HG03064 (cell line): ENCODE results near the gene CENPA.
A peak's percentile ranks its signal among the peaks of the same experiment; 100 is the strongest.
"Not testable (repeated sequence)": the region's sequence is repeated elsewhere in the genome, so short reads cannot be mapped to it uniquely, and the experiment has no call there.

Experiments
- ATAC-seq: cut with Tn5 transposase; IDR thresholded peaks from one replicate; pipeline ENCODE4 v1.9.1; 2021; ENCODE audit warnings: low read depth; ENCODE audit not compliant: unreplicated experiment

CENPA gene

DNA sequence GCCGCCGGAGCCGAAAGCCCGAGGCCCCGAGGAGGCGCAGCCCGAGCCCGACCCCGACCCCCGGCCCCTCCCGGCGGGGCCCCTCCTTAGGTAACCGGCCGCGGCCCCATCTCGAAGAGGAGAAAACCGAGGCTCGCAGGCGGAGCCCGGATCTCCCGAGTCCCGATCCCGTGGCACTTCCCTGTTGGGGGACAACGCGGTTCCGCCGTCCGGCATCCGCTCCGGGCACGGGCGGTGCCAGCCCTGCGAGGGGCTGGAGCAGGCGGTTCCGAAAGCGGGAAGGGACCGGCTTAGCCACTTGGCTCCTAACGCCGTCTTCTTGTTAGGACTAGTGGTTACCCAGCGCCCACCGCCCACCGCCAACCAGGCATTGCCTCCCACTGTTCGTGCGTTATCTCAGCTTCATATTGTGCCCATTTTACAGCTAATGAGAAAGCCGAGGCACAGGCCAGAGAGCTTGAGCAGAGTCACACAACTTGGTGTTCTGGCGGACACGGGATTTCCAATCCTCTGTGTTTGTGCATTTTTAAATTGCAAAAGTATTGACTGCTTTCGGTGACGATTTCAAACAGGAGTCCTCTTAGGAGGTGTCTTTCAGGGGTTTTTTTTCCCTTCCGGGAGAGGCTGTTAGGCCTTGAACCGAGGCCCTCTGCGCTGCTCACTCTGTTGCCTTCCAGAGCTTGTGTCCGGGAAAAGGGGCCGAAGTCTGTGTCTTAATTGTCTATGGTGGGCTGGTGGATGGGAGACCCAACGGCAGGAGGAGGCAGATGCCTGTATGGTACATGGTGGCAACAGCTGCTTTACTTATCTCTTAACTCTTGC is 562 bp downstream of the CENPA start:
- ATAC-seq: peak; percentile 10

DNA sequence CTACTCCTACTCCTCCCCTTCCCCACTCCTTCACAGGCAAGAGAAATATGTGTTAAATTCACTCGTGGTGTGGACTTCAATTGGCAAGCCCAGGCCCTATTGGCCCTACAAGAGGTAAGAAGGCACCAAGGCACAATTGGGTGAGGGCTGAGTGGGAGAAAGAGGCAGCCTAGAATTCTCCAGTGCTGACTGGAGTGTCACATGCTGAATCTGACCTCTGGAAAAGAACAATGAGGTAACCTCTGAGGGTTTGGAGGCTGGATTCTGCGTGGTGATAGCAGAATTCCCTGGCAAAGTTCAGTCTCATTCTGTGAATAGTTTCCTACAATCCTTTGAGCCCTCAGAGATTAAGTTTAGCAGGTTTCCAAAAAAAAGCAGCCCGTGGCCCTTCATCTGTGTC is 6.9 kb downstream of the CENPA start:
- no peak for ATAC-seq

DNA sequence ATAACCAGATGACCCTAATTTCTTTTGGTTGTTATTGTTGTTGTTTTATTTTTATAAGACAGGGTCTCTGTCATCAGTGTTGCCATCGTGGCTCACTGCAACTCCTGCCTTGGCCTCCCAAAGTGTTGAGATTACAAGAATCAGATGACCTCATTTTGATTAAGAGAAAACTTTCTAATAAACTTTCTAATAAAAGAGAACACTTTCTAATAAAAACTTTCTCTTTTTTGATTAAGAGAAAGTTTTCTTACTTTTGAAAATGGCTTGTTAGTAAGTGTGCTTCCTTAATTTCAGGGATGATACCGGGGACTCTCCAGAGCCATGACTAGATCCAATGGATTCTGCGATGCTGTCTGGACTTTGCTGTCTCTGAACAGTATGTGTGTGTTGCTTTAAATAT is 7.7 kb downstream of the CENPA start:
- no peak for ATAC-seq

DNA sequence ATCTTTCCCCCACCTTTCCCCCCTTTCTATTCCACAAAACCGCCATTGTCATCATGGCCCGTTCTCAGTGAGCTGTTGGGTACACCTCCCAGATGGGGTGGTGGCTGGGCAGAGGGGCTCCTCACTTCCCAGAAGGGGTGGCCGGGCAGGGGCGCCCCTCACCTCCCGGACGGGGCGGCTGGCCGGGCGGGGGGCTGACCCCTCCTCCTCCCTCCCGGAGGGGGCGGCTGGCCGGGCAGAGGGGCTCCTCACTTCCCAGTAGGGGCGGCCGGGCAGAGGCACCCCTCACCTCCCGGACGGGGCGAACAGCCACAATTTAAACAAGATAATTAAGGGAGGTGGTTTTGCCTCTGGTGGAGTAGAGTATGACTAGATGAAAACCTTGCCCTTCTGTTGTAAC is 9.3 kb downstream of the CENPA start:
- not testable (repeated sequence) for ATAC-seq

DNA sequence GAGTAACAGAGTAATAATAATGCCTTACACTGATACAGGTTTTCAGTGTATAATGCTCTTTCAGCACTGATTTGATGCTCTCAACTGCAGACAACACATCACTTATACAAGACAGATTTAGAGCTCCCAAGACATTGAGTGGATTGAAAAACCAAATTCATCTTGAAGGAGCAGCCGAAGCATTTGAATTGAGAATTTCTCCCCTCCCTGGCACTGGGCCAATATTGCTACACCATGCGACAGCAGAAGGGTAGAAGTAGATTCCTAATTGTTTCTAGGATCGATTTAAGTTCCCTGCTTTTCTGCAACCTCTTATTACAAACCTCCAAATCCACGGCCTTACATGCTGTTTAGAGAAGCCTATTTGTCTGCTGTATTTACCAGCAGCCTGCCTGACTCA is 15.5 kb downstream of the CENPA start:
- ATAC-seq: no peak

DNA sequence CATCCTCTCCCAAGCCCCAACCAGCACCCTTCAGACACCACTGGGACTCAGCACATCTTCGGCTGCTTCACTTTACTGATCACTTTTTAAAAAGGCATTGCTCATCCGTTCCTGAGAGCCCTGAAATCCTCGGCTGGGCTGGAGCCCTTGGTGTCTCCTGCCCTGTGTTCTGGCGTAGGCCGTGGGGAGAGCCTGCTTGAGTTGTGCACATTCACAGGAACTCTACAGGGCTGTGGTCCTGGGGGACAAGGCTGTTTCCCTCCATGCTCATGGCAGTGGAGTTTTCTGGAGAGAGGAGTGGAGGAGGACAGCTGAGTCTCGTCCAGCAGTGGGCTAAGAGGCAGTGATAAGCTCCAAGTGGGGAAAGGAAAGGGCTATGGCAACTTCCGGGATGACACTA is 15.9 kb downstream of the CENPA start:
- no peak for ATAC-seq

DNA sequence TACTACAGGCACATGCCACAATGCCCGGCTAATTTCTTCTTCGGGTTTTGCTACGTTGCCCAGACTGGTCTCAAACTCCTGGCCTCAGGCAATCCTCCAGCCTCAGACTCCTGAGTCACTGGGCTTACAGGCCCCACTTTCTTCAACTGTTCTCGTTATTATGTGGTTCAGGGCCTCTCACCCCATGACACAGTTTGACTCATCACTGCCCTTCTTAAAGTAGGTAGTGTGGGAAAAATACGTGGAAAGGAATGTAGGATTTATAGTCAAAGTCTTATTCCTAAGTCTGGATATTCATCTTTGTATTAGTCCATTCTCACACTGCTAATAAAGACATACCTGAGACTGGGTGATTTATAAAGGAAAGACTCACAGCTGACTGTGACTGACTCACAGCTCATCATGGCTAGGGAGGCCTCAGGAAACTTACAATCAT is 19.4 kb downstream of the CENPA start:
- no peak for ATAC-seq

DNA sequence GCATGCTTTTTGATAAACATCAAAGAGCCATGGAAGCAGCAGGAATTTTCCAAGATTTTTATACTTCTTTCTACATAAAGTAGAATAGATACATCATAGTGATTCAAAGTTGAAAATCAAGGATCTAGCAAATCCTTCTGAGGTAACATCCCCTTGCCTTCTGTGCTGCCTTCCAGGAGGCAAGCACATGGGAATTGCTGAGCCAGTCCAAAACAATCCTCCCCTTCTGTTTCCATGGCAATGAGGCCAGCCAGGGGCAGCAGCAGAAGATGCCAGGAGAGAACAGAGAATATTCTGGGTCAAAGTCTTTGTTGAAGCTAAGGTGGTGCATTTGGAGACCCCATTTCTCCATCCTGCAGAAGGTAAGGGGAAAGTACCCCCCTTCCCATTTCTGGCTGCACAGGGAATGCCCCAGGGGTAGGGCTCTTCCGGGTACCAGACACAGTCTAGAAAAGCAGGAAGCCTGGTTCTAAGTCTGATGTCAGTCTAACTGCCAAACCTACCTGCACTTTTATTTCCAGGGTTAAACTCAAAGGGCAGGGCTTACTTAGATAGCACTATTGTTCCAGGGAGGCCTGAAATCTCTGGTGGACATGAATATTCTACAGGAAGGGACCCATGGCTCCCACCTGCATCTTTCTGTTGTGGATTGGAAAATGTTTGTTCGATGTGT is 22.1 kb downstream of the CENPA start:
- no peak for ATAC-seq

DNA sequence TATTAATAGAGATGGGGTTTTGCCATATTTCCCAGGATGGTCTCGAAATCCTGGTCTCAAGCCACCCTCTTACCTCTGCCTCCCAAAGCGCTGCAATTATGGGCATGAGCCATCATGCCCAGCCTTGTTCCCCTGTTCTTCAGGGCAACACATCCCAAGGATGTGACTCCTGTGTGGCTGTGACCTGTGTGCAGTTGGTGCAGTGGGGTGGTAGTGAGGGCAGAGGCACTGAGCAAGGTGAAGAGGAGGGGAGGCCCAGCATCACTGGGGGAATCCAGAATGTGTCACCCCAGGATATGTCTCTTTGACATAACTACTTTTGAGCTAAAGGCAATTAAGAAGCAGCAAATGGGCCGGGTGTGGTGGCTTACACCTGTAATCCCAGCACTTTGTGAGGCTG is 23.4 kb downstream of the CENPA start:
- ATAC-seq: no peak

DNA sequence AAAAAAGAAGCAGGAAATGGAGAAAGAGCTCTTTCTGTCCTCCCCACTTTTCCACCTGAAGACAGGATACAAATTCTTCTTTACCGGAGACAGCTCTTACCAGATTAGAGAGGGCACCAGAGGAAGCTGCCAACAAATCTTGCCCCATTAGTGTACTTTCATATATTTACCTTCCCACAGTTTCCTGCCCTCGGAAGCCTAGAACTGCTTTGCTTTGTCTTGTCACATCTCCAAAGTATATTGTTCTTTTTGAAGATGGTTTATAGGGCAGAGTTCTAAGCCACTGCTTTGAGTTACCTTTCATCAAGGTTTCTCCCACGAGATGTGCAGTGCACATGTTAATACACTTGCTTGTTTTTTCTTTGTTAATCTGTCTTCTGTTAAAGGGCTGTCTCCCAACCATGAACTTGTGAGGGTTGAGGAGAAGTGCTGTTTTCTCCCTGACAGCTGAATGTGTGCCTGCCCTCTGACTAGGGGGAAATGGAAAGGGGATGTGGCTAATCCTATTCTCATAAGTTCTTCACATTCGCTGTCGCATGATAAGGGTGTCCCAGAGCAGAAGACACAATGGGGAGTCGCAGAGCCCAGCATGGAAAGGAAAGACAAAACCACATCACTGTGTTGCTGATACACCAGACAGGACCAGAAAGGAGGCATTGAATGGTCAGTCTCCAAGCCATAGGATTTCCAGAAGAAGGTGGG is 24.2 kb downstream of the CENPA start:
- ATAC-seq: no peak

DNA sequence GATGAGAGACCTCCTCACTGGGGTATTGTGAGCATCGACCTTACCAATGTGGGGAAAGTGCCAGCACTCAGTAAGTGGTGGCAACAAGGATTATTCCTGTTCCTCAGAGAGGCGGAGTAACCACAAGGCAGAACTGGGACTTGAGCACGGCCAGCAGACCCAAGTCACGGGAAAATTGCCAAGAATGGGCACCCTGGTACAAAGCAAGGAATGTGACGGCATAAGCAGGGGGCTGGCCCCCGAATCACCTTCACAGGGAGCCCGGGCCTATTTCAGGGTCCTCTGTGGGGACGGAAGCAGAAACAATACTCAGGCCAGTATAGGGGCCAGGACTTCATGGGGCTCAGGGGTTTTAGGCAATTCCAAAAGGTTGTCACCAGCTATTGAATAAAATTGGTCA is 25.4 kb downstream of the CENPA start:
- no peak for ATAC-seq

DNA sequence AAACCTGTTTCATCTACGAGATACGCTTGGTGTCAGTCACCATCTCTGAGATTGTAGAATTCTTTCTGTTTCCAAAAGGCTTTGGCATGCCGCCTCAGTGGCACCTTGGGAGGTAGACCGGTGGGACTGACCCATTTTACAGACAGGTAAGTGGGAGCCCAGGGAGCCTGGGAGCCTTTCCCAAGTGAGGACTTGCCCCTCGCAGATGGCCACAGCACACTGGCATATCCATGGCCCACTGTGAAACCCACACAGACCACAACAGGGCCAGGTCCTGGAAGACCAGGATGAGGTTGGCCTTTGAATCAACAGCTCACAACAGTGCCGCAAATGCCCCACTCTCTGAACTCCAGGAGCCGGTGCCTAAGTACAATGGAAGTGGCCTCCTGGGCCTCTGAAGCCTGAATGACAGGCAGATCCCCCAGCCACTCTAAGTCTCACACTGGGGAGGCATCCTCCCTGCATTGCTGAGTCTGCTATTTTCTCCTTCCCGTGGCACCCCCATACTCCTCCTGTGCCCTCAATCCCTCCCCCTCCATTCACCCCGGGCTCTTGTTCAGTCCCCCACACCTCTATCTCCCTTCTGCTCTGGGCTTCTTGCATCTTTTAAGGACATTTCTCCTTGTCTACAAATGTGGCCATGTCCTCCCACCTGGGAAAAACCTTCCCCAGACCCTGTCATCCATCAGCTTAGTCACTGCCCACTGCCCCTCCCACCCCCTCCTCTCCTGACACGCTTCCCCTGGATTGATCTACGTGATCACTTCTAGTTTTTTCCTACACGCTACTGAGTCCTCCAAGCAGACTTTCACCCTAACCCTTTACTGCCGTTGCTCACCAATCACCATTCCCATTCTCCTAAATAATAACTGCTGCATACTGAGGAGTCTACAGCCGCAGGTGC is 26.2 kb downstream of the CENPA start:
- no peak for ATAC-seq

DNA sequence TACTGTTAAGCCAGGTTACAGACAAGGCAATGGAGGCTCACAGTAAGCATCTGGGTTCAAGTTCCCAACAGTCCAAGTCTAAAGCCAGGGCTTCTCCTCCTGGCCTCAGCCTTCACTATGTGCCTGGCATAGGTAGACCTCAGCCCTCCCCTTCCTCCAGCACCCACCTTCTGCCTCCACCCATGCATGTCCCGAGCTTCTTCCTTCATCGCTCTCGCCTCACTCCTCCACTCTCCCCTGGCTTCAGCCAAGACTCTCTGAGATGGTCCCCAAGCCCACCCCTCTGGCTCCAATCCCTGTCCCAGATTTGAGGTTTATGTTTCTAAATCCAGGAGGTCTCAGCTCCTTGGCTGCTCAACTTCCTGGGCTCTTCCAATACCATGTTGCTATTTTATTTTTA is 26.9 kb downstream of the CENPA start:
- no peak for ATAC-seq

DNA sequence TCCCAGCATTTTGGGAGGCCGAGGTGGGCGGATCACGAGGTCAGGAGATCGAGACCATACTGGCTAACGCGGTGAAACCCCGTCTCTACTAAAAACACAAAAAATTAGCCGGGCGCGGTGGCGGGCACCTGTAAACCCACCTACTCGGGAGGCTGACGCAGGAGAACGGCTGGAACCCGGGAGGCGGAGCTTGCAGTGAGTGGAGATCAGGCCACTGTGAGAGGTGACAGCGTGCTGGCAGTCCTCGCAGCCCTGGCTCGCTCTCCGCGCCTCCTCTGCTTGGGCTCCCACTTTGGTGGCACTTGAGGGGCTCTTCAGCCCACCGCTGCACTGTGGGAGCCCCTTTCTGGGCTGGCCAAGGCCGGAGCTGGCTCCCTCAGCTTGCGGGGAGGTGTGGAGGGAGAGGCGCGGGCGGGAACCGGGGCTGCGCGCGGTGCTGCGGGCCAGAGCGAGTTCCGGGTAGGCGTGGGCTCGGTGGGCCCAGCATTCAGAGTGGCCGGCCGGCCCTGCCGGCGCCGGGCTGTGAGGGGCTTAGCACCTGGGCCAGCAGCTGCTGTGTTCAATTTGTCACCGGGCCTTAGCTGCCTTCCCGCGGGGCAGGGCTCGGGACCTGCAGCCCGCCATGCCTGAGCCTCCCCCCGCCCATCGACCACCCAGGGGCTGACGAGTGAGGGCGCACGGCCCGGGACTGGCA is 28.4 kb downstream of the CENPA start:
- not testable (repeated sequence) for ATAC-seq

DNA sequence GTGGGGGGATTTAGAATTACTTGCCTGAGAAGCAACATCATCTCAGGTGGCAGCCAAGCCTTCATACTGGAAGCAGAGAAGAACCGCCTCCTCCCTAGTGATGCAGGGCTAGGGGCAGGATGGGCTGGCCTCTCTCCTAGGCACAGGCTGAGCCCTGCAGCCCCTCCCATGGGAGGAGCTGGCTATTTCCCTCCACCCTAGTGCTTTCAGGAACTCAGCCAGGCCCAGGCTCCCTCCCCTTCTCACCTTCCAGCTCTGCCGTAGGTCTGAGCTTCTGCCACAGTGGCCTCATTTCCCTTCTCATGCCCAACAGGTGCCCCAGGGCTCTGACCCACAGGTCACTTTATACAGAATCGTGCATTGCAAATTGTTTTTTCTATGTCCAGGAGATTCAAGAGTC is 31.0 kb downstream of the CENPA start:
- no peak for ATAC-seq

DNA sequence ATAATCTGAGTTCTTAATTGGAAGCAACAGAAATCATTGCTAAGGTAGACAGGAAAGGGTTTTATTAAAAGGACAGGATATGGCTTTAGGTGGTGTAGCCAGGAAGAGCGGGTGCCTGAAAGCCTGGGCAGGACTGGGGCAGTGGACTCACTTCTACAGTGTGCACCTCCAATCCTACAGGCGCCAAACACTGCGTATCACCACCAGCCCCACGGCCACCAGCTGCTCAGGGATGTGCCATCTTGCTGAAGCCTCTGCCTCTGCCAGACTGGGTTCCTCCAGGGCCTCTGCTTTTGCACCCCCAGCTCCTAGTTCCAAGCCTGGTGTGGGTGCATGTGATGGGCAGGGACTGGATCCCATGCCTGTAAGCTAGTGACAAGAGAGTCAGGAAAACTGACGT is 32.4 kb downstream of the CENPA start:
- no peak for ATAC-seq

DNA sequence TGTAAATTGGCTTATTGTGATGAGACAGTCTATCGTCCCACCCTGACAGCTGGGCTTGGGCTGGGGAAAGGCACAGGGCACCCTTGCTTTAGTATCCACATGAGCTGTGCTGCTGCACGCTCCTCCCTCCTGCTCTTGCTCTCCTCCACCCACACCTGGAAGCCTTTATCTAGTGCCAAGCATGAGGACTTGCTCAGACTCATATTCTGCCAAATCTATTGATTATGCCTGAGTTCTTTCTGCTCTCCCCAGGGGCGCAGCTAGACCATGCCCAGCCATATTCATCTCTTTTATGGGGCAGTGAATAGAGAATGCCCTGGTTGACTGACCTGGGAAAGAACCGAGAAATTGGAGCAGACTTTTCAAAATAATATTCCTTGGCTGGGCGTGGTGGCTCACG is 33.1 kb downstream of the CENPA start:
- ATAC-seq: no peak

DNA sequence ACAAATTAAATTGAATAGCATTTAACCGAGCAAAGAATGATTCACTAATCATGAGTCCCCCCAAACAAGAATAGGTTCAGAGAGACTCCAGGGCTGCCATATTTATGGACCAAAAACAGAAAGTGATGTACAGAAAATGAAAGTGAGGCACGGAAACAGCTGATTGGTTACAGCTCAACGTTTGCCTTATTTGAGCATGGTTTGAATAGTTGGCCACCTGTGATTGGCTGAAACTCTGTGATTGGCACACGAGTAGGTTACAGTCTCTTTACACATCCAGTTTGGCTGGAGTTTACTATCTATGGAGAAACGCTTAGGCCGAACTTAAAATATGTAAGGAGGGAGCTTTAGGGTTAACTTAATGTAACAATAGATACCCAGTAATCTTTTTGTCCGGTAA is 35.1 kb downstream of the CENPA start:
- no peak for ATAC-seq

DNA sequence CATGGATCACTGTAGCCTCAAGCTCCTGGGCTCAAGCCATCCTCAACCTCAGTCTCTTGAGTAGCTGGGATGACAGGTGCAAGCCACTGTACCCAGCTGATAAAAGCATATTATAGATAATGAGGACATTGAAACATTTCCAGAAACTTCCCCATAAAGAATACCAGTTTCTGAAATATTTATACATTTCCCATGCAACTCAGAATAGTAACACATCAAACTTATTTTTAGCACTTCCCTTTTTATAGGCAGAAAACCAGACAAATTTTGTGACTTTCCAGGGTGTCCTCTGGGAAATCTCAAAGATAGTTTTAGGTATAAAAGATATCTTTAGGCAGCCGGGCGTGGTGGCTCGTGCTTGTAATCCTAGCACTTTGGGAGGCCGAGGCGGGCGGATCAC is 37.0 kb downstream of the CENPA start:
- ATAC-seq: no peak
